ENCODE data around the gene PPFIA4. TPM values are rescaled to one million over a fixed set of nuclear protein-coding genes. Genes with fewer than 3 reads are reported as not detected.
"Not testable (repeated sequence)": the region's sequence is repeated elsewhere in the genome, so short reads cannot be mapped to it uniquely, and the experiment has no call there.

The PPFIA4 gene
- total and polyA plus RNA-seq, 4 donors = 11.5 to 51.0 (median 29.2) TPM

- Histone ChIP-seq H3K27me3 (ENCODE audit: control insufficient read depth, insufficient read depth, low read length) (no peaks in the 10 kb centered on the region), H3K36me3 (ENCODE audit: control insufficient read depth, insufficient read depth, low read length) (peaks cover 36% of the 10 kb centered on the region), H3K4me1 (ENCODE audit: control insufficient read depth, insufficient read depth, low read length) (peaks cover 9% of the 10 kb centered on the region), H3K9me3 (ENCODE audit: control insufficient read depth, insufficient read depth, low read length) (no peaks in the 10 kb centered on the region), H3K27ac (ENCODE audit: low read depth, low read length) (no peak overlapping the region), H3K4me3 (ENCODE audit: low read depth, low read length) (no peak overlapping the region)
- no peak for DNase-seq (ENCODE audit: low read depth in 4 of 6, low spot score in 6 of 6)
- WGBS (ENCODE audit: insufficient coverage) = no CpG with 5 or more reads among the region's 3 CpGs
Measured at GRCh38 chr1:203009185-203009584, 17.1 kb upstream of the PPFIA4 start.

GRCh38 chr1:203011582-203011981 lies 14.7 kb upstream of the PPFIA4 start:
- Histone ChIP-seq H3K9me3 (ENCODE audit: control insufficient read depth, insufficient read depth, low read length) (no peaks in the 10 kb centered on the region), H3K4me1 (ENCODE audit: control insufficient read depth, insufficient read depth, low read length) (peaks cover 5% of the 10 kb centered on the region), H3K36me3 (ENCODE audit: control insufficient read depth, insufficient read depth, low read length) (peaks cover 53% of the 10 kb centered on the region), H3K27me3 (ENCODE audit: control insufficient read depth, insufficient read depth, low read length) (no peaks in the 10 kb centered on the region), H3K27ac (ENCODE audit: low read depth, low read length) (no peak overlapping the region), H3K4me3 (ENCODE audit: low read depth, low read length) (no peak overlapping the region)
- WGBS (ENCODE audit: insufficient coverage) = no CpG with 5 or more reads among the region's 5 CpGs
- DNase-seq (ENCODE audit: low read depth in 4 of 6, low spot score in 6 of 6) = no peak

- H3K4me3 ChIP-seq (ENCODE audit: low read depth, low read length) = no peak overlapping the region
- H3K36me3 ChIP-seq (ENCODE audit: control insufficient read depth, insufficient read depth, low read length) = peaks cover 50% of the 10 kb centered on the region
- DNase-seq (ENCODE audit: low read depth in 4 of 6, low spot score in 6 of 6) = no peak
- no CpG with 5 or more reads among the region's 4 CpGs for WGBS (ENCODE audit: insufficient coverage)
- H3K27me3 ChIP-seq (ENCODE audit: control insufficient read depth, insufficient read depth, low read length) = no peaks in the 10 kb centered on the region
- no peaks in the 10 kb centered on the region for H3K4me1 ChIP-seq (ENCODE audit: control insufficient read depth, insufficient read depth, low read length)
- H3K9me3 ChIP-seq (ENCODE audit: control insufficient read depth, insufficient read depth, low read length) = no peaks in the 10 kb centered on the region
- H3K27ac ChIP-seq (ENCODE audit: low read depth, low read length) = no peak overlapping the region
Measured at GRCh38 chr1:203017061-203017460, 9.2 kb upstream of the PPFIA4 start.

- no peak overlapping the region for H3K4me3 ChIP-seq (ENCODE audit: low read depth, low read length)
- WGBS (ENCODE audit: insufficient coverage) = 86% methylated on average over 4 of the region's 6 CpGs
- no peak for DNase-seq (ENCODE audit: low read depth in 4 of 6, low spot score in 6 of 6)
- H3K4me1 ChIP-seq (ENCODE audit: control insufficient read depth, insufficient read depth, low read length) = no peaks in the 10 kb centered on the region
- no peak overlapping the region for H3K27ac ChIP-seq (ENCODE audit: low read depth, low read length)
- no peaks in the 10 kb centered on the region for H3K27me3 ChIP-seq (ENCODE audit: control insufficient read depth, insufficient read depth, low read length)
- peaks cover 52% of the 10 kb centered on the region for H3K36me3 ChIP-seq (ENCODE audit: control insufficient read depth, insufficient read depth, low read length)
- no peaks in the 10 kb centered on the region for H3K9me3 ChIP-seq (ENCODE audit: control insufficient read depth, insufficient read depth, low read length)
Measured at GRCh38 chr1:203017692-203018091, 8.6 kb upstream of the PPFIA4 start.

- DNase-seq (ENCODE audit: low read depth in 4 of 6, low spot score in 6 of 6); H3K4me3 ChIP-seq (ENCODE audit: low read depth, low read length); H3K27me3 ChIP-seq (ENCODE audit: control insufficient read depth, insufficient read depth, low read length); H3K9me3 ChIP-seq (ENCODE audit: control insufficient read depth, insufficient read depth, low read length); H3K27ac ChIP-seq (ENCODE audit: low read depth, low read length): not testable (repeated sequence)
- peaks cover 22% of the 10 kb centered on the region for H3K36me3 ChIP-seq (ENCODE audit: control insufficient read depth, insufficient read depth, low read length)
- no CpG with 5 or more reads among the region's 10 CpGs for WGBS (ENCODE audit: insufficient coverage)
- peaks cover 12% of the 10 kb centered on the region for H3K4me1 ChIP-seq (ENCODE audit: control insufficient read depth, insufficient read depth, low read length)
Measured at GRCh38 chr1:203022855-203023254, 3.4 kb upstream of the PPFIA4 start.

GRCh38 chr1:203025686-203026030 lies 633 bp upstream of the PPFIA4 start:
- DNase-seq (ENCODE audit: low read depth in 4 of 6, low spot score in 6 of 6) = no peak
- Histone ChIP-seq H3K4me1 (ENCODE audit: control insufficient read depth, insufficient read depth, low read length) (peaks cover 24% of the 10 kb centered on the region), H3K9me3 (ENCODE audit: control insufficient read depth, insufficient read depth, low read length) (no peaks in the 10 kb centered on the region), H3K36me3 (ENCODE audit: control insufficient read depth, insufficient read depth, low read length) (peaks cover 24% of the 10 kb centered on the region), H3K4me3 (ENCODE audit: low read depth, low read length) (no peak overlapping the region), H3K27me3 (ENCODE audit: control insufficient read depth, insufficient read depth, low read length) (peaks cover 5% of the 10 kb centered on the region), H3K27ac (ENCODE audit: low read depth, low read length) (peak overlapping the region; percentile 26)

GRCh38 chr1:203026666-203027663 lies 674 bp downstream of the PPFIA4 start:
- peaks cover 24% of the 10 kb centered on the region for H3K4me1 ChIP-seq (ENCODE audit: control insufficient read depth, insufficient read depth, low read length)
- H3K4me3 ChIP-seq (ENCODE audit: low read depth, low read length) = peak overlapping the region; percentile 81
- peak in 3 of 6 donors; percentile 20 to 70 (median 50) for DNase-seq (ENCODE audit: low read depth in 4 of 6, low spot score in 6 of 6)
- H3K27ac ChIP-seq (ENCODE audit: low read depth, low read length) = peak overlapping the region; percentile 67
- H3K36me3 ChIP-seq (ENCODE audit: control insufficient read depth, insufficient read depth, low read length) = peaks cover 17% of the 10 kb centered on the region
- no peaks in the 10 kb centered on the region for H3K9me3 ChIP-seq (ENCODE audit: control insufficient read depth, insufficient read depth, low read length)
- 4% methylated on average over 42 of the region's 46 CpGs for WGBS (ENCODE audit: insufficient coverage)
- H3K27me3 ChIP-seq (ENCODE audit: control insufficient read depth, insufficient read depth, low read length) = peaks cover 5% of the 10 kb centered on the region

- WGBS (ENCODE audit: insufficient coverage) = 72% methylated on average over 9 of the region's 9 CpGs
- Histone ChIP-seq H3K4me1 (ENCODE audit: control insufficient read depth, insufficient read depth, low read length) (peaks cover 24% of the 10 kb centered on the region), H3K4me3 (ENCODE audit: low read depth, low read length) (no peak overlapping the region), H3K36me3 (ENCODE audit: control insufficient read depth, insufficient read depth, low read length) (peaks cover 10% of the 10 kb centered on the region), H3K9me3 (ENCODE audit: control insufficient read depth, insufficient read depth, low read length) (no peaks in the 10 kb centered on the region), H3K27me3 (ENCODE audit: control insufficient read depth, insufficient read depth, low read length) (peaks cover 5% of the 10 kb centered on the region), H3K27ac (ENCODE audit: low read depth, low read length) (no peak overlapping the region)
- DNase-seq (ENCODE audit: low read depth in 4 of 6, low spot score in 6 of 6) = peak in 1 of 6 donors; percentile 42
Measured at GRCh38 chr1:203028067-203028783, 1.9 kb downstream of the PPFIA4 start.

GRCh38 chr1:203028784-203029553 lies 2.7 kb downstream of the PPFIA4 start:
- peaks cover 7% of the 10 kb centered on the region for H3K36me3 ChIP-seq (ENCODE audit: control insufficient read depth, insufficient read depth, low read length)
- H3K4me3 ChIP-seq (ENCODE audit: low read depth, low read length) = no peak overlapping the region
- peaks cover 5% of the 10 kb centered on the region for H3K27me3 ChIP-seq (ENCODE audit: control insufficient read depth, insufficient read depth, low read length)
- no peak for DNase-seq (ENCODE audit: low read depth in 4 of 6, low spot score in 6 of 6)
- no peaks in the 10 kb centered on the region for H3K9me3 ChIP-seq (ENCODE audit: control insufficient read depth, insufficient read depth, low read length)
- WGBS (ENCODE audit: insufficient coverage) = 51% methylated on average over 13 of the region's 13 CpGs
- H3K27ac ChIP-seq (ENCODE audit: low read depth, low read length) = no peak overlapping the region
- H3K4me1 ChIP-seq (ENCODE audit: control insufficient read depth, insufficient read depth, low read length) = peaks cover 24% of the 10 kb centered on the region
